Hematopoietic multipotent progenitor cell treated with erythropoietin and hydrocortisone succinate and interleukin-3 and kit ligand, for 15 days (in vitro differentiated cells): ENCODE data around the gene MRPL24.

Experiments
- DNase-seq: peaks from one replicate; pipeline ENCODE4 v3.0.0-alpha.2; 2015; ENCODE audit warnings: low spot score

Gene MRPL24

DNA sequence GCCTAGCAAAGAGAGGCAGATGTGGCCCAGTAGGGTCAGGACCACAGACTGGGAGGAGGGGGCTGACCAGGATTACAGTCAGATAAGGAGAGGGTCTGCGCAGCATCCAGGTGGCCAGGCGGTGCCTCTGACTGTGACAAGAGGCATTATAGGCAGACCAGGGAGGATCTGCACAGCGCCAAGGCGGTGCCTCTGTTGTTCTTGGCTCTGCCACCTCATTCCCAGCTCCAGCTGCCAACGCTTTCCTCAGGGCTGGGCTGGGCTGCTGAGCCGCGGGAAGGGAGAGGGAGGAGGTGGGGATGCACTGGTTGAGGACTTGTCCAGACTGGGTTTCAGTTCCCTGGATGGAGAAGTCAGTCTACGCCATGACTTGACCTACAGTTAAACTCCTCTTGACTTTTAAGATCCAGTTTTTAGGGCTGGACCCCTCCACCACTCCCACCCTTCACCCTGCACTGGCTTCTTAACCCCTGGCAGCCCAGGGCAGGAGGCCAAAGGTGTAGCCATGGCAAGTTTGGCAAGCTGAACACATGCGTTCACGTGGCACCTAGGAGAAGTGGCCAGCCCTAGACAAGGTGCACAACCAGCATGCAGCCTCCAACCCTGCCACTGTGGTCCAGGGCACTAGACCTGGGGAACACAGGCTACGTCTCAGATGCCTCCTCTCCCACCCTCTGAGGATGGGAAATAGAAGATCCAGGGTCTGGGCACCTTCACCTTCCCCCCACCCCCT is 31.0 kb downstream of the MRPL24 start:
- DNase-seq = no peak

DNA sequence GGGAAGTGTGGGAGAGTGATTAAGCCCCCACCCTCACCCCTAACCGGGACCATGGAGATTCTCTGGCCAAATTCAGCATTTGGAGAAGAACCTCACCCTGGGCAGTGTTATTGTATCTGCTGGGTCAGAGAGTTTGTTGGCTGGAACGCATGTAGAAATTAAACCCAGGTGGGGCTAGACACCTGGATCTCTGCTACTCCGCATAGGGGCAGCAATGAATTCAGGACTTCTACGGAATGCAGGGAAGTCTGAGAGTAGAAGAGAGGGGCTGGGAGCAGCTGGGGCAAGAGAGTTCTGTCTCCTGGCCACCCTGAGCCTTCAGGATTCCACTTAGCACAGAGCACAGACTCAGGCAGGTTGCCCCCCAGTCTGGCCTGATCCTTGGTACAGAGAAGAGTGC is 31.9 kb downstream of the MRPL24 start:
- no peak for DNase-seq

DNA sequence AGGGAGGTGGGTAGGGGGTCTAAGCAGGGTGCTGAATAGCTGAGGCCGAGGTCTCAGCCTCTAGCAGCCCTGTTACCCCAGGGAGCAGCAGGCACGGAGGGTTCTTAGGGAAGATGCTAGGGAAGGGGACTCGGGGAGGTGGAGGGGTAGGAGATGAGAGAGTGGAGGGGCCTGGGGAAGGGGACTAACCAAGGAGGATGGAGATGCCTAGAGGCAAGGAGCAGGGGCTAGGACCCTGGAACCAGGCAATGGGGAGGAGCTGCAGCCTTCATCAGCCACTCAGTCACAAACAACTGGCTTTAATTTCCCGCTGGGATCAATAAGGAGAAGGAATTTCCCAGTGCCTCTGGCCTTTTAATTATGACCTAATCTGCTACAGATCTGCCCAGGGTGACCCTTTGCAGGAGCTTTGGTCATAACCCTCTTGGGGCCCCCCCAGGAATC is 32.6 kb downstream of the MRPL24 start:
- no peak for DNase-seq

DNA sequence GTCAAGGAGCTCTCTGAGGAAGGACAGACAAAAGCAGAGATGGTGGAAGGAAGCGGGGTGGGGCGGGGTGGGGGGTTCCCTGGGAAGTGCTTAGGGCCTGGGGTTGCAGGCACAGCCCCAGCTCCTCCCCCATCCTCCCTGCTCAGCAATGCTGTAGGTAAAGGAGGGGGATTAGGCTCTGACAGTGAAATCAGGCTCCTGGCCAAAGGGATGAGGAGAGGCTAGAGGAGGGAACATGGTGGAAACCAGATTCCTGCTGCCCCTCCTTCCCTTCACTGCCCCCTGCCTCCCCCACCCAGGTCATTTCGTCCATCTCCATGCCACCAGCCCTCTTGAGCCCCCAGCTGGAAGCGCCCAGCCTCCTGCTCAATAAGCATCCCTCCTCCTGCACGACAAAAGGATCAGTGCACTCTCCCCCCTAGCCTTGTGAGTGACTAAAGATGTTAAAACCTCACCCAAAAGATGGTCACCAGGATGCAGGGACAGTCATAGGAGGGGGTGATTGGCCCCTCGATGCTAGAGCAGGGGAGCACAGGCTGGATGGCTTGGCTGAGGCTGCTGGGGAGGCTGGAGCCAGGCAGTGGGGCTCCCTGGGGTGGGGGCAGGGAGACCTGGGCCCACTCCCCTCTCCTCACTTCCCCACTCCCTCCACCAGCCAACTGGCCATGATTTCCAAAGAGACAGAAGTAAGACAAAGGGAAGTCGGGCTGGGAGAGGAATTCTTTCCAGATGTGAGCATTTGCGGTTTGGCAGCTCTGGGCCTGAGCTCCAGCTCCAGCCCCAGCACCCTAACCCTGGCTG is 33.3 kb downstream of the MRPL24 start:
- DNase-seq = no peak

DNA sequence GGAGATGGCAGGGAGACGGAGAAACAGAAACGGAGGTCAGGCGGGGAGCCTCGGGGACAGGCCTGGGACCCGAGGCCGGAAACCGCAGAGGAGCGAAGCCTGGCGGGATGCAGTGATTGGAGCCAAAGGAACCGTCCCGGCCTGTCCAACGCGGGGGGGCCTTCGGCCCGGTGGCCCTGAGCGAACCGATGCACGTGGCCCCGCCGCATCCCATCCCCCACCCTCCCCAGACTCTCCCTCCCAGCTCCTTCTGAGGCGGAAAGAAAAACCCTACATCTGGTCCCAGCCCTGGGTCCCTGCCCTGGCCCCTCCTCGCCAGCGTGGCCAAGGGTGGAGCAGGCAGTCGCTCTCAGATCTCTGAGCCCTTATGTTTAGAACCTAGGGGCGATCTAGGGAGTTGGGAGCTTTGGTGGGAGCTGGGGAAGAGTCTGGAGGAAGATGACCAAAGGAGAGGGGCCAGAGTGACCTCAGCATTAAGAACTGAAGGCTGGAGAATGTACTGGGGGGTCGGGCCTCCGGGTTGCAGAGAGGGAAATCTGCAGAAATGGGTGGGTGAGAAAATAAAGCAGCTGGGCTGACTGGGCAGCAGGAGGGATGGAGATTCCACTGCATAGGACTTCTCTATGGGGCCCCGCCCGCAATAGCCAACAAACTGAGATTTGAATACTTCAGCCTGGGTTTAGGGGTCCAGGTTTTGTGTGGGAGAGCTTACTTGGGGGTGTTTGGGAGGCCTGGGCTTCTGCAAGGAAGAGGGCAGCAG is 34.1 kb downstream of the MRPL24 start:
- no peak for DNase-seq

DNA sequence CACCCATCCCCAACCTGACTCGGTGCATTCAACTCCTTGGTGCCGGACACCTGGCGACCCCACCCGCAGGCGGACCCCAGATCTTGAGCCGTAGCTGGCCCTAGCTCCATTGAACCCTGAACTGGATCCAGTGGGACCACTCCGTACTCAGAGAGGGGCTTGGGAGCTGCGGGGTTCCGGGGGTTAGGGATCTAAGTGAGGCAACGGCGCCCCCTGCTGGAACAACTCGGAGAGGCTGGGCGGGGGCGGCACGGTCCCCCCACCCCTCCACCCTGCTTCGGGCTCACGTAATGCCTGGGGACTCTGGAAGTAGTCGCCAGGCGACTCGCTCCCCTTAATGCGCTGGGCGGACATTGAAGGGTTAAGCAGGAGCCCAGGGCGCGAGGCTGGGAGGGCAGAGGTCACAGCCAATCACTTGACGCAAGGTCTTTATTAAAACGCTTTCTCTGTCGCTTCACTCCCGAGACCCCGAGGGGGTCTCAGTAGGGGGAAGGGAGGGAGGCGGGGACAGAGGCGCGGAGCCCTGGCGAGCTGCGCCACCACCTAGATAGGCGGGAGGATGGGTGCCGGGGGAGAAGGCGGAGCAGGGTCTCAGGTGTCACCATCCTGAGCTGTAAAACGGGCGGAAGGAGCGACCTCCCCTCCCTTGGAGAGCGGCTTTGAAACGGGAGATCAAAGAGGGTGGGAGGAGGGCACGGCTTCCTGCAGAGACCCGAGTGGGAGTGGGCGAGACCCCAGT is 34.8 kb downstream of the MRPL24 start:
- DNase-seq = peak; percentile 27

DNA sequence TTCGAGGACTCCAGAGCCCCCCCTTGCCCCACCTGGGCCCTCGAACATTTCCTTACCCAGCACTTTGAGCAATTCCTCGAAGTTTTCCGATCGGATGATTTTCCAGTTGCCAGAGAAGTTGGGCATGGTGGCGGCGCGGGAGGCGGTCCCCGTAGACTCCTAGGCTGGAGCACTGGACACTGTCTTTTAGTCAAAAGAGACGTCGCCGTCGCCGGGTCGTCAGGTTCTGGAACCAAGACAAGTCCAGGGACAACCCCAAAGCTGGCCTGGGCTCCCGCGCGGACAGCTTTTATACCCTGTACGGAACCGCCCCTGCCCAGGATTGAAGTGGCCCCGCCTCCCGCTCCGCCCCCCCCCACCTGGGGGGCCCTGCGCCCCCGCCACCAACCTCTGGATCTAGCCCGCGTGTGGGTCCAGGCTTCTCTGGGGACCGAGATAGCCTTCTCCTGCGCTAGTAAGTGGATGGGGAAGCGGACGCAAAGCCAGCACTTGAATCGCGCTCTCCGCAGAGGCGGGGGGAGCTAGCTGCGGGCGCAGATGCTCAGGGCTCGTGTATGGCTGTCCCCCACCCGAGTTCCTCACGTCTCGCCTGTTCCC is 35.5 kb downstream of the MRPL24 start, which contains the start of gene CRABP2:
TSS of gene CRABP2 (minus strand) at position 263 of the 597 bp plus-strand sequence. CDS start at position 126, 137 bp downstream.
- DNase-seq = no peak

DNA sequence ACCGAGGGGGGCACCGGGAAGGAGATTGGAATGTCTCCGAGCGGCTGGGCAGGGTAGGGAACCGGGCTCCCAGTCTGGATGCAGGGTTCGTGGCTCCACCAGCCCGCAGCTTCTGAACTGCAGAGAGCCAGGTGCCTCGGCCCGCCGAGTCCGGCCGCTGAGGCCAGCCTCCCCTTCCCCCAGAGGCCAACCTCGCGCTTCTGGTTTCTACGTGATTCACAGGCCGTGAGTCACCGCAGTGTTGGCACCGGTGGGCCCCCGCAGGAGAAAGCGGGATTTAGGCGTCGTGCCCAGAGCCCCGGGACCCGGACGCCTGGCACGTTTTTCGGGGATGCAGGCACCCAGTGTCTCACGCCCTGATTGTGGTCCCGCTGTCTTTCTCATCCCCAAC is 36.0 kb downstream of the MRPL24 start:
- no peak for DNase-seq

DNA sequence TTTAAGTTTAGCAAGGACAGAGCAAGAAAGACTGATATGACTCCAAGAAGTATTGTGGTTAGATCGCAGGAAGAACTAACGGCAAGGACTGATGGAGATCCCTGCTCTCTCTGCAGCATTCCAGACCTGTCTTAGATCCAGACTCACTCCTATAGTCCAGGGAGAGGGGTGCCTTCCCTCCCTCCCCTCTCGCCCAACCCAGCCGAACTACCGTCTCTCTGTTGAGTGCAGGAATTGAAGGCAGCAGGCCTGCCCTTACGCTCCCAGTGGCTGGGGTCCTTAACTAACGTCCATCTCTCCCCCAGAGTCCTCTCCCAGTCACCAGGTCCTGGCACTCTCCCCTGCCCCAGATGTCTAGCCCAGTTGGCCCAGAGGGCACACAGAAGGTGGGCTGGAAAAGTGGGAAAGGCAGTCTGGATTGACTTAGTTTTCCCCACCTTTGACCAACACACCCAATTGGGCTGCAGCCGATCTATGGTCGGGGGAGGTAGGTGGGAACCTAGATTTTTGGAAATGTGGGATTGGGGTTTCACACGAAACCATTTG is 36.6 kb downstream of the MRPL24 start:
- no peak for DNase-seq

DNA sequence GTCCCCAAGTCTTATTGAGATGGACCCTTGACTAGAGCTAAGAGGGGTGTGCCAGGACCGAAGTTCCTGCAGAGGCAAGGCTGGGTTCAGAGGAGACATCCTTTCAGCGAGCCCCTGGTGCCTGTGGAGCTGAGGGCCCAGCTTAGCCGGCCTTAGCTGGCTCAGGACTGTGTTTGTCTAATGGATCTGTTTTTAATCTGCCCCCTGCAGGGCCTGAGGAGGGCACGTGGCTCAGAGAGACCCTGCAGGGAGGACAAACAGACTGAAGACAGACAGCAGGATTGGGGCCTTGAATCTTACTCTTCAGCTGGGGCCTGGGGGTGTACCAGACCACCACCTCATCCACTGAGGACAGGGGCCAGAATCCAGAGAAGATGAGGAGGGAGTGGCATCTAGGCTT is 37.1 kb downstream of the MRPL24 start:
- DNase-seq = no peak

DNA sequence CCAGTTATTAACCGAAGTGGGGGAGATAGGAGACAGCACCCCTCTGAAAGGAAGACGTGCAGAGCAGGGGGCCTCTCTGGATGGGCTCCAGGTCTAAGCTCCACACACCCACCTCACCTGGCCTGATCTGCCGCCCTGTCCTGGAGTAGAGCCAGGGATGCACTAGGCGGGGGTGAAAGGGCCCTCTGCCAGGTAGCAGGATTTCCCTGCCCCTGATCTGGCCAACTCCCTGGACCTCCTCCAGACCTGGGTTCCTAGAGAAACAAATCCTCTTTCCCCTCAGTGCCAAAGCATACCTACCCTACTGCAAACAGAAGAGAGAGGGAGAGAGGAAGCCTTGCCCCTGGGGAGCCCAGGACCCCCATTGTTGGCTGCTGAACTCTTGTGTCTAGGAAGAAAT is 37.6 kb downstream of the MRPL24 start:
- no peak for DNase-seq

DNA sequence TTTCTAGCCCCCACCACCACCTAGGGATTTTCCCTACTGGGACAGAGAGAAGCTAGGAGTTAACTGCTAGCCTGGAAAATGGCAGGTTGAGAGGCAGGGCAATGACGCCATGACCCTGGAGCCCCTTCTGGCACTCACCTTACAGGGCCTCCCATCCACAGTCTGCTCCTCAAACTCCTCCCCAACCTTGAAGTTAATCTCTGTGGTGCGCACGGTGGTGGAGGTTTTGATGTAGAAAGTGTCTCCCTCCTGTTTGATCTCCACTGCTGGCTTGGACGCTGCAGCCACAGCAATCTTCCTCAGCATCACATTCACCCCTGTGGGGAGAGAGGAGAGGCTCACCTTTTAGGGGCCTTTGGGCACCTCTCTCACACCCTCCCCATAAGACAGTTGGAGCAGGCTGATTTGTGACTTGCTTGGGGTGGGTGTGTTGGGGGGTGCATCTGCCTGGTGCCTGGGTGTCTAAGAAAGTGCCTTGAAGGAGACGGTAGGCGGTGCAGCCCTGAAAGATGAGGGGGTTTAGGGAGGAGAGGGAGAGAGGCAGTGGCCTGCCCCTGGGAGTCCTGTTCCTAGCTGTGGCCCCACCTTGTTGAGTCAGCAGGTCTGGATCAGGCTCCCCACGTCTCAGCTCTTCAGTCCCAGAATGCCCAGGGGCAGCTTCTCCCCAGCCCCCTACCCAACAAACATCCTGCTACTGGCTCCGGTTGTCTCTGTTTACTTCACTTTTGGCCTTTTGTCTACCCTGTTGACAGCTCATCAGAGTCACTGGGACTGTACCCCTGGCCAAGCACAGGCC is 40.0 kb downstream of the MRPL24 start:
- no peak for DNase-seq

DNA sequence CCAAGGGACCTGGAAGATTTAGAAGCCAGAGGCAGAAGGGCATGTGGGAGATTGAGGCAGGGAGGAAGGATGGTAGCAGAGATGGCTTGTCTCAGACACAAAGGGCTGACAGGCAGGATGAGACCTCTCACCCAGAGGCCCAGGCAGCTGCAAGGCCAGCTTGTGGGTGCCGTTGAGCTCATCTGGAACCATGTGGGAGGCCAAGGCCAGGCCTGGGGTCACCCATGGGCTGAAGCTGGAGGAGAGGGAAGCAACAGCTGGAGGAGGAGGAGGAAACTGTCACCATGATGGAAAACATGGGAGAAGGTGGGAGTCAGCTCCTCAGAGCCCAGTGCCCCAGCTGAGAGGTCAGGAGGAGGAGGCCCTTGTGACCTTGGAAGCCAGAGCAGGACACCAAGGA is 41.9 kb downstream of the MRPL24 start:
- no peak for DNase-seq

DNA sequence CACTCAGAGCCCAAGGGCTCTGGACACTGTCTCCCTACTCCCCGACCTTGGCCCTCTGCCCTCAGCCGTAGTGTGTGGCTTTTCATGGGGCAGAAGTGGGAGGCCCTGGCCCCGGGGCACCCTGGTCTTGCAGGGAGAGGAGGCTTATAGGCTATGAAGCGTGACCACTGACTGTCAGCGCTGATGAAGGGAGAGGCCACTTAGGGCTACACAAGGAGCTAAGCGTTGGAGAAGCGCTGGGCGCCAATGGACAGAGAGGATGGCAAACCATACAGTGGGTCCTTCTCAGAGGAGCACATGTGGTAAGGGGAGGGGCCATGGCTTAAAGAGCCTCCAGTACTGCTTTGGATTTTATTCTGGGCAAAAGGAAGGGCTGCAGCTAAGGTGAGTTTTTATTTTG is 43.4 kb downstream of the MRPL24 start:
- DNase-seq = no peak

DNA sequence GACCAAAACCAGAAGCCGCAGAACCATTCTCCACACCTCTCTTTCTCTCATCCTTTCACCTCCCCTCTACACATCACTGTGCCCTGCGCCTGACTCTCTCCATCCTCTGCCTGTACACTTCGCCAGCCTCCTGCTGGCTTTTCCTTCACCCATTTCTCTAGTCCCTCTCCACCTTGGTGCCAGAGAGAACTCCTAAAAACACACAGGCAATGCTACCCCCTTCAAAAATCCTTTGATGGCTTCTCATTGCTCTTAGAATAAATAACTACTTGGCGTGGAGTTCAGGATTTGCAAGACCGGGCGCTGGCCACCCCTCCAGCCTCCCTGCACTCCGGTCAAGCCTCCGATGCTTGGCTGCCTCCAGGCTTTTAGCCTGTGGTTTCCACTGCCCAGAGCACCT is 44.1 kb downstream of the MRPL24 start:
- DNase-seq = no peak

DNA sequence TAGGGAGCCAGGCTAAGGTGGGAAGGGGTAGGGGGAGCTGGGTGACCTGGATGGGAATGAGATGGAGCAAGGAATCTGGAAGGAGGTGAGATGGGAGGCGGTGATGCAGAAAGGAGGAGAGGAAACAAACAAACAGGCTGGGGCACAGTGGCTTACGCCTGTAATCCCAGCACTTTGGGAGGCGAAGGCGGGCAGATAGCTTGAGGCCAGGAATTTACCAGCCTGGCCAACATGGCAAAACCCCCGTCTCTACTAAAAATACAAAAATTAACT is 46.3 kb downstream of the MRPL24 start:
- DNase-seq = no peak

DNA sequence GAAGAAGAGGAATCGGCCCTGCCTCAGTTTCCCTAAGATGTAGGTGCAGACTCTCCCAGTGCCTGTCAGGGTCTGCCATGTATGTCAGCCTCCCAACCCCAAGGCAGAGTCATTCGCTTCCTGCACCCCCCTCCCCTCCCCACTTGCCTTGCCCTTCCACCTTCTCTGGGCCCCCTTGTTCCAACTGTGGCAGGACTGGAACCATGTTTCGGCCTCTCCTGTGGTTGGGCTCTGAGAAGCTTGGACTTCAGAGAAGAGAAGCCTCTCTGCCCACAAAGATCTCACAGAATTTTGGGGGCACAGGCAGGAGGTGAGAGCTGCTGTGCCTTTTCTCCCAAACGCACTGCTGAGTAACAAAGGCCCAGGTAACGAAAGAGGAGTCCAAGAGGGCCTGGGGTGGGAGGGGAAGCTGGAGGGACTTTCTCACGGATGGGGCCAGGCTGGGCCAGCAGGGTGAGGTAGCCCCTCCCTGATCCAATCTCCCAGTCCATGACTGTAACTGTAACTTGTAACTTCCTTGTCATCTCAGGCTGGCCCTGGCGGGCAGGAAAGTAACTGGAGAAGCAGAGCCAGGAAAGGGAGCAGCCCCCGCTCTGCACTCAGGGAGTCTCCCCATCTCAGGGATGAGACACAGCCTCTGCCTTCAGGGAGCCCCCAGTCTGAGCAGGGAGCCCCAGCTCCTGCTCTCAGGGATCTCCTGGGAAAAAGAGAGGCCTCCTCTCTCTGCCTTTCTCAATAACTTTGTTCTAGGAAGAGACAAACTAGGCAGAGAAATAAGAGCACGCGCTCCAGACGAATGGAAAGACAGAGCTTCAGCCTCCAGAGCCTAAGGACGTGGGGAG is 46.8 kb downstream of the MRPL24 start:
- DNase-seq = no peak

DNA sequence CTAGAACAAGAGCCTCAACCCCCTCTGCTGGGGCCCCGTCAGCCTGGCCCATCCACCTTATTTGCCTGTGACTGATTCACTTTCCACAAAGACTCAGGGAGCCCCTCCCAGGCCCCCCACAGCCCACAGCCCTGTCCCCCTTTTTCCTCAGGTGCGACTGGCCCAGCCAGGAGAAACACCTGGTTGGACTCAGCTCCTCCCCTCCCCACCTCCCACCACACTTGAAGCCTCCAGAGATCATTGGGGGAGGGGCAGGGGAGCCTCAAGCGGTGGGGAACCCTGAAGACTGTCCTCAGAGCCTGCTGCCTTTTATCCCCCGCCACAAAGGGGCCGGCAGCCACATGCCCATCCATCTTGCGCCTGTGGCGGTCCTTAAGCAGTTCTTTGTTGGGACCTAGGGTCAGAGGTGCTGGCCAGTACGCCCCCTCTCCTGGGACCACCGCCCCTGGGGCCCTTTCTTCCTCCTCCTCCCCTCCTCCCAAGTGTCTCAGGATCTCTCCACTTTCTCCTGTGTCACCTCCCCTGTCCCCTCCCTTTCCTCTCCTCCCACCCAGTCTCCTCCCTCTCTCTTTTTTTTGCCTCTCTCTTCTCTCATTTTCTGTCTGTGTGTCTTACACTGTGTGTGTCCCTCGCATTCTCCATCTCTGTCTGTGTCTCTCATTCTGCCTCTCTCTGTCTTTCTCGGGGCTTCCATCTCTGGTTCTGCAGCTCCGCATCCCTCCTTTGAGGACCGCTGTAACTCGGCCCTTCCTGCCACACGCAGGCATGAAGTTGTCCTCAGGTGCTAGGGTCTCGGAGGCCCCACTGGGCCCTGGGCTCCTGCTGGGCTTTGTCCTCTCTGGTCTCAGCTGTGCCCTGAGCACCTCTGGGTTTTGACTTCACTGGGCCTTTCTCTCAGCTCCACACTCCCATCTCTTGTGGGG is 47.7 kb downstream of the MRPL24 start:
- DNase-seq = no peak

DNA sequence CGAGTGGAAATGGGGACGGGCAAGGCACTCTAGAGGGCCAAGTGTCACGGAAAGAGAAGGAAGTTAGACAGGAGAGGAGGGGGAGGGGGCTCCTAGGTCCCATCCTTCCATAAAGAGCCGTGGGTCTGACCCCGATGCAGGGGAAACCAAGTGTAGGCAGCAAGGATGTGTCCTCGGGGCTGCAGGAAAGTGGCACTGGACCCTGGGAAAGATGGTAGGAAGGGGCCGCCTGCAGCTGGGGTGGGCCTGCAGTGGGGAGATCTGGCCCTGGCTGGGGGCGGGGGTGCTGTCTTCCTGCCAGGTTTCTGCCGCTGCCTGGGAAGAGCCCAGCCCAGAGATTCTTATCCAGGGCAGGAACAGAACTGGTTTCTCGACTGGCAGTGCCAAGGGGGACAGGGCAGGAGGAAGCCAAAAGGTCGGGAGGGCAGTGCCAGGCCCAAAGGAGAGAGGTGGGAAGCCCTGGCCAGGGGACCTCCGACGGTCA is 48.4 kb downstream of the MRPL24 start:
- DNase-seq = no peak
